VCaP (cell line): ENCODE data around the gene CAPN14.

ENCODE experiments used
- H3K27ac ChIP-seq: fragments of 450-650 bp; 2 replicates; pipeline ENCODE4 v1.5.1; 2017
- TF ChIP-seq, protein P1 (sequence below): fragments of 450-650 bp; conservative IDR thresholded peaks from 2 replicates; pipeline ENCODE4 v1.5.1; 2017; ENCODE audit warnings: mild to moderate bottlenecking, moderate library complexity

CAPN14 gene

GRCh38 chr2:31212659-31213600 is 4.4 kb downstream of the CAPN14 start:
- TF ChIP-seq, protein P1, sequence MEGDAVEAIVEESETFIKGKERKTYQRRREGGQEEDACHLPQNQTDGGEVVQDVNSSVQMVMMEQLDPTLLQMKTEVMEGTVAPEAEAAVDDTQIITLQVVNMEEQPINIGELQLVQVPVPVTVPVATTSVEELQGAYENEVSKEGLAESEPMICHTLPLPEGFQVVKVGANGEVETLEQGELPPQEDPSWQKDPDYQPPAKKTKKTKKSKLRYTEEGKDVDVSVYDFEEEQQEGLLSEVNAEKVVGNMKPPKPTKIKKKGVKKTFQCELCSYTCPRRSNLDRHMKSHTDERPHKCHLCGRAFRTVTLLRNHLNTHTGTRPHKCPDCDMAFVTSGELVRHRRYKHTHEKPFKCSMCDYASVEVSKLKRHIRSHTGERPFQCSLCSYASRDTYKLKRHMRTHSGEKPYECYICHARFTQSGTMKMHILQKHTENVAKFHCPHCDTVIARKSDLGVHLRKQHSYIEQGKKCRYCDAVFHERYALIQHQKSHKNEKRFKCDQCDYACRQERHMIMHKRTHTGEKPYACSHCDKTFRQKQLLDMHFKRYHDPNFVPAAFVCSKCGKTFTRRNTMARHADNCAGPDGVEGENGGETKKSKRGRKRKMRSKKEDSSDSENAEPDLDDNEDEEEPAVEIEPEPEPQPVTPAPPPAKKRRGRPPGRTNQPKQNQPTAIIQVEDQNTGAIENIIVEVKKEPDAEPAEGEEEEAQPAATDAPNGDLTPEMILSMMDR, result no peak
- no peak overlapping the region for H3K27ac ChIP-seq

DNA sequence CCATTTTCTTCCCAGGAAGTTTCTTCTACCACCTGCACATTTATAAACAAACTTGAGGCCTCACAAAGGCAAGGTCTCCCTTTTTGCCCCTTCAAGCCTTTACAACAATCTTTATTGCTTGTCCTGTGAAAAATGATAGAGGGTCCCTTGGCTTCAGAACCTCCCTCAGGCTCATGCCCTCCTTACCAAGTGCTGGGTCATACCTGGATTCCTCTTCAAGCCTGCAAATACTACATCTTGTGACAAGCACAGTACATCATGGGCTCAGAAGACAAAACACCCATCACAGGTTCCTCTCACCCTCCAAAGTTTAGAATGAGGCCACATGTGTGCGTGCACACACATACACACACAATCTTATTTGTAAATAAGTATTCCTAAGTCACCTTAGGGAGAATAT is 9.1 kb downstream of the CAPN14 start:
- TF ChIP-seq, protein P1, result no peak
- no peak overlapping the region for H3K27ac ChIP-seq

DNA sequence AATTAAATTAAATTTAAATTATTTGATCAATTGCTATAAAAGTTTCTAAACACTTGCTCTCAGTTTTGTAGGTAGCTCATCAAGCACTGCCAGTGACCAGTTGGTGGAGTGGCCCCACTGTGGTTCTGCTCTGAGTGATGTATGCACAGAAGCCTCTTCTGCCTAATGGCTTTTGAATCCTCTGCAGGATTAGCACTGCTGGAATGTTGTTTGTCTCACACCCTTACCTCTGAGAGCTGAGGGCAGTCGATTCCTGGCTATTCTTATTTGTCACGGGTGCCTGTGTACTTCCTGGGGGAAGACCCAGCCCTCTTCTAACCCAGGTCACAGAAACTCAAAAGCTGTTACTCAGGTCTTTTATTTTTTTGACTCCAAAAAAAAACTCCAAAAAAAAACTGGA is 9.5 kb downstream of the CAPN14 start:
- TF ChIP-seq, protein P1, result no peak
- H3K27ac ChIP-seq, result no peak overlapping the region

- no peak overlapping the region for H3K27ac ChIP-seq
- TF ChIP-seq, protein P1, result no peak
Observed at GRCh38 chr2:31205613-31206012, 11.7 kb downstream of the CAPN14 start.

DNA sequence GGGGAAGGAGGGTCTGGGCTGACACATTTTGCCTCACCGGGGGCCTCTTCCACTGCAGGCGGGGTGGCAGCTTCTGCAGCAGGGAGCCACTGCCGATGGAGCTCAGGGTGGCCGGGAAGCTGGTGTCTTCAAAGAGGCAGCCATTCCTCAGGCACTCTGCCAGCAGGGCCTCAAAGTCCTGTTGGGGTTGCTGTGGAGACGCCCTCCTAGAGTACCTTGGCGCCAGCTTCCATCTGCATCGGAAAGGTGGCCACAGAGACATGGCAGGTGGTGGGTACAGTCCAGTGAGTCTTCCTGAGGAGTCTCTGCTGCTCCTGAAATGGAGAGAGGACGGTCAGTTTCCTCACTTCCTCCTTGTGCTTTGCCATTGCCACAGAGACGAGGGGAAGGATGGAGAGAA is 12.1 kb downstream of the CAPN14 start:
- TF ChIP-seq, protein P1, result no peak
- H3K27ac ChIP-seq, result no peak overlapping the region

DNA sequence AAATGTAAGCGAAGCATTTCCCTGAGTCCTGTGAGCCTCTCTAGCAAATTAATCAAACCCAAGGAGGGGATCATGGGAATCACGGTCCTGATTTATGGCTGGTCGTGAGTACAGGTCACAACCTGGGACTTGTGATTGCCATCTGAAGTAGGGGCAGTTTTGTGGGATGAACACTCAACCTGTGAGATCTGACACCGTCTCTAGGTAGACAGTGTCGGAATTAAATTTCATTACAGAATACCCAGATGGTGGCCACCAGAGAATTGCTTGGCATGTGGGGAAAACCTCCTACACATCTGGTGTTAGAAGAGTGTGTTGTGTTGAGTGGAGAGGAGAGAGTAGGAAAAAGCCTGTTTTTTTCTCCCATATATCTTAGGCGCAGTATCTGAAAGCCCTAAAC is 12.5 kb downstream of the CAPN14 start:
- TF ChIP-seq, protein P1, result no peak
- H3K27ac ChIP-seq, result no peak overlapping the region

DNA sequence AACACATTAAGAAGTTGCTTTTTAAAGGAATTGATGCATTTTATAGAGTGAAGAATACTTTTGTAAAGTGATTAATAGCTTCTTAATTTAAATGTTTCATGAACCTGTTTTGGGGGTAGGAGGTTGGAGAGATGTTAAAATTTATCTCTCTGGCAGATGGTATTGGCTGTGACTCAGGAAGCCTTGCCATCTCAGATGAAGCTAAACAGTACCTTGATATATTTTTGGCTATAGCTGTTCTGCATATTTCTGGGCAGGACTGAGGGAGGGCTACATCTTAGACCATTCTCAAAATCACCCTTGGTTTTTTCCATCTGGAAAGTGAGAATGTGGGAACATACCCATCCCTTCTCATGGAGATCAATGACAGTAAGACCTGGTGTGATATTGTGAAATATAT is 13.4 kb downstream of the CAPN14 start:
- no peak overlapping the region for H3K27ac ChIP-seq
- TF ChIP-seq, protein P1, result no peak
